GM12892 (cell line): ENCODE results near the gene USP54.

Experiments
- POLR2A ChIP-seq: IDR thresholded peaks from 2 replicates; pipeline ENCODE4 v1.6.1; 2011; ENCODE audit warnings: low read depth, low read length, control low read depth
- POLR2AphosphoS5 ChIP-seq: IDR thresholded peaks from 2 replicates; pipeline ENCODE4 v1.6.1; 2011; ENCODE audit warnings: low read depth, low read length, control low read depth
- TAF1 ChIP-seq: IDR thresholded peaks from 2 replicates; pipeline ENCODE4 v1.6.1; 2011; ENCODE audit warnings: low read depth, mild to moderate bottlenecking, control low read depth, low read length, borderline replicate concordance

DNA sequence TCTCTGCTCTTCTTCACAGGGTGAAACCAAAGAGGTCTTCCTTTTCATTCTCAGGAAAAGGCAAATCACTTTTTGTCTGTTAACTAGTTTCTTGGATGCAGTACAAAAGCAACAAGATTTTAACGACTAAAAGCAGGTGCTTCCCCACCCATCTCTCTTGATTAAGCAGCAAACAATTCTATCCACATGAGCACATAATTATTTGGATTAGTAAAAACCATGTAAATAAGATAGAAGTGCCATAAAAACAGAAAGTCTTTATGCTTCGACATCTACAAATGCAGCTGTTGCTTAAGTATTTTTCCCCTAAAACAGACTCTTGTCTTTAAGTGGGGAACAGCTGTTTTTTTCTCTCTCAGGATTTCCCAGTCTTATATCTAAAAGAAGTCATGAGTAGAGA is 37.4 kb downstream of the USP54 start:
- TF ChIP-seq POLR2A (no peak), TAF1 (no peak), POLR2AphosphoS5 (no peak)
